ENCODE data around the gene KCNJ10.

Gene KCNJ10

GRCh38 chr1:160097911-160098851, 28.2 kb upstream of the KCNJ10 start, which contains the start of gene IGSF8:
TSS of gene IGSF8 (minus strand) at chr1:160098619. CDS start at chr1:160098472, 147 bp downstream.
- Histone ChIP-seq H3K4me3 (ENCODE audit: low read depth in 1 of 2, low read length in 2 of 2) (peak within 1 kb of the TSS; percentile 77 to 83), H3K36me3 (ENCODE audit: control insufficient read depth in 1 of 2, insufficient read depth in 2 of 2, low read length in 2 of 2) (peaks cover 4 to 6% of the 10 kb centered on the region in 2 donors), H3K27me3 (ENCODE audit: low read depth, low read length) (no peaks in the 10 kb centered on the region), H3K27ac (ENCODE audit: low read length) (peak within 1 kb of the TSS; percentile 96), H3K9me3 (ENCODE audit: control insufficient read depth in 1 of 2, low read length in 2 of 2) (no peaks in the 10 kb centered on the region), H3K4me1 (ENCODE audit: control insufficient read depth in 1 of 2, insufficient read depth in 2 of 2, low read length in 2 of 2) (peaks cover 25 to 47% of the 10 kb centered on the region in 2 donors)

GRCh38 chr1:160097151-160097910, 27.4 kb upstream of the KCNJ10 start:
- peak overlapping the region; percentile 76 to 83 for H3K4me3 ChIP-seq (ENCODE audit: low read depth in 1 of 2, low read length in 2 of 2)
- no peaks in the 10 kb centered on the region for H3K27me3 ChIP-seq (ENCODE audit: low read depth, low read length)
- no peaks in the 10 kb centered on the region for H3K9me3 ChIP-seq (ENCODE audit: control insufficient read depth in 1 of 2, low read length in 2 of 2)
- peaks cover 25 to 39% of the 10 kb centered on the region in 2 donors for H3K4me1 ChIP-seq (ENCODE audit: control insufficient read depth in 1 of 2, insufficient read depth in 2 of 2, low read length in 2 of 2)
- peaks cover 4 to 14% of the 10 kb centered on the region in 2 donors for H3K36me3 ChIP-seq (ENCODE audit: control insufficient read depth in 1 of 2, insufficient read depth in 2 of 2, low read length in 2 of 2)
- H3K27ac ChIP-seq (ENCODE audit: low read length), result no peak overlapping the region

DNA sequence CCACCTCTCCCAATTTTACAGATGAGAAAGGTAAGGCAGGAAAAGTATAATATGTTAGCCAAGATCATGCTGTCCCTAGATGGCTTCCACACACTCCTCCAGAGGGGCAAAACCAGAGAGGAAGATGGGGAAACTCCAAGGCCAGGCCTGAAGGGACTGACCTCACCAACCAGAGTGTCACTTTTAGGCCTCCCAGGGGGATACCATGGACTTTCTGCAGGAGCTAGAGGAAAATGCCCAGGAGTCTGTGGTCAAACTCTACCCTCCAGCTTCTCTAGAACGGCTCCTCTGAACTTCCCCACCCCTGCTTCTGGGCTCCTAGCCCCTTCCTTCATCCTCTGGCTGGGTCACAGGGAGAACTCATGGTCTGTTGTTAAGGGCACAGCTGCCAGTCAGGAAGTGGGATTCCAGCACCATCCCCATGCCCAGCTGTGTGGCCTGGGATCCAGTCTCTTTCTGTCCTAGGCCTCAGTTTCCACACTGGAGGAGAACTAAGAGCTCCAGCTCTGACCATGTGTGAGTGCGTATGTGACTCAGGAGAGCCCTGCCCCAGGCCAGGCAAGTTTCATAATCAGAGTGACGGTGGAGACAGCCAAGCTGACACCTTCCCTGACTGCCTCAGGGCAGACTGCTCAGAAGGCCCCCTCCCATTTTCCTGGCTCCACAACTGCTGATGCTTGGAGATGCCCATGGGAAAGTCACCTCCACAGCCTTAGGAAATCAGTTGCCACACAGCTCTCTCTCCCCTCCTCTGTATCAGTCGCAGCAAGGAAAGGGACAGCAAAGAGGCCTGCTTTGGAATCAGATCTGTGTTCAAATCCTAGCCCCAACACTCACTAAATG, 26.5 kb upstream of the KCNJ10 start:
- Histone ChIP-seq H3K27ac (ENCODE audit: low read length) (no peak overlapping the region), H3K9me3 (ENCODE audit: control insufficient read depth in 1 of 2, low read length in 2 of 2) (no peaks in the 10 kb centered on the region), H3K27me3 (ENCODE audit: low read depth, low read length) (no peaks in the 10 kb centered on the region), H3K4me1 (ENCODE audit: control insufficient read depth in 1 of 2, insufficient read depth in 2 of 2, low read length in 2 of 2) (peaks cover 21 to 32% of the 10 kb centered on the region in 2 donors), H3K4me3 (ENCODE audit: low read depth in 1 of 2, low read length in 2 of 2) (peak overlapping the region in 1 of 2 donors; percentile 83), H3K36me3 (ENCODE audit: control insufficient read depth in 1 of 2, insufficient read depth in 2 of 2, low read length in 2 of 2) (peaks cover 4 to 23% of the 10 kb centered on the region in 2 donors)

DNA sequence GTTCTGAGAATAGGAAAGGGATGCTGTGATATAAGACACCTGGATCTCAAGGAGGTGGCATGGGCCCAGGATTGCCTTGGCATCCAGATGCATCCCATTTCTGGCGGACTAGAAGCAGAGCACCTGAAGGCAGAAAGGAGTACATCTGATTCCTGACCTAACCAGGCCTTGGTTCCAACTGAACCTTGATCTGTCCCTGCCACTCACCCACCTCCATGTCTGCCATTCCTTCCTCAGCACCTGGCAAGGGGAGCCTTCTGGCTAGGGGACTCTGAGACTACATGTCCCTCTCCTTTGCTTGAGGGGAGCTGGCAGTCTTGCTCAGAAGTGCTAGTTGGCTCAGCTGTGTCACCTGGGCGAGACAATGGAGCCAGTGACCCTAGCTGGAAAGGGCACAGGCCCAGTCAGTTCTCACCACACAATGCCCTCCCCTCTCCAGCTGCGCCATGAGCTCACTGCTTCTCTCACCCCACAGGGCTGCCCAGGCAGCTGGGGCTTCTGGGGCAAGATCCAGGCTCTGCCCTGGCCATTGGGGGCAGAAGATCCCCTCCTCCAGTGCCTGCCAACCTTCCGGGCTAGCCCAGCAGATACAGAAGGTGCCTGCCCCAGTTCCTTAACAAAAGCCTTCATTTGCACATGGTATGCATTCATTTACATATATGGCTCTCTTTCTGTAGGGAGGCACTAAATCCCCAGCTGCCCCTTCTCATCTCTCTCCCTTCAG, 25.6 kb upstream of the KCNJ10 start:
- Histone ChIP-seq H3K9me3 (ENCODE audit: control insufficient read depth in 1 of 2, low read length in 2 of 2) (no peaks in the 10 kb centered on the region), H3K36me3 (ENCODE audit: control insufficient read depth in 1 of 2, insufficient read depth in 2 of 2, low read length in 2 of 2) (peaks cover 7 to 31% of the 10 kb centered on the region in 2 donors), H3K27ac (ENCODE audit: low read length) (no peak overlapping the region), H3K4me3 (ENCODE audit: low read depth in 1 of 2, low read length in 2 of 2) (no peak overlapping the region), H3K27me3 (ENCODE audit: low read depth, low read length) (no peaks in the 10 kb centered on the region), H3K4me1 (ENCODE audit: control insufficient read depth in 1 of 2, insufficient read depth in 2 of 2, low read length in 2 of 2) (peaks cover 17 to 26% of the 10 kb centered on the region in 2 donors)

DNA sequence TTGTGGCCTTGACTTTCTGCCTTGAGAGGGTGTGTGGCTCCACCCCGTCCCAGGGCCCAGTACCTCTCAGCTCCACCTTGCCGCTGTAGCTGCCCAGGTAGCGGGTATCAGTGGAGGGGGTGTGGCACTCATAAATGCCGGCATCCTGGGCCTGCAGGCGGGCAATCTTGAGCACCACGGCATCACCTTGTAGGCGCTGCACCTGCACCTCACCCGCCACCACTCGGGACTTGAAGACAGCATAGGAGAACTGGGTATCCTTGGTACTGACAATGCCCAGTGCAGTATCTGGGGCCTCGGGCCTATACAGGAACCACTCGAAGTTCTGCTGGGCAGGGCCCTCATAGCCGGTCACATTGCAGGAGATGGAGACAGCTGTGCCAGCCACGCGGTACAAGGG, 24.8 kb upstream of the KCNJ10 start:
- Histone ChIP-seq H3K27me3 (ENCODE audit: low read depth, low read length) (no peaks in the 10 kb centered on the region), H3K4me3 (ENCODE audit: low read depth in 1 of 2, low read length in 2 of 2) (no peak overlapping the region), H3K9me3 (ENCODE audit: control insufficient read depth in 1 of 2, low read length in 2 of 2) (no peaks in the 10 kb centered on the region), H3K4me1 (ENCODE audit: control insufficient read depth in 1 of 2, insufficient read depth in 2 of 2, low read length in 2 of 2) (peaks cover 17 to 26% of the 10 kb centered on the region in 2 donors), H3K27ac (ENCODE audit: low read length) (no peak overlapping the region), H3K36me3 (ENCODE audit: control insufficient read depth in 1 of 2, insufficient read depth in 2 of 2, low read length in 2 of 2) (peaks cover 9 to 33% of the 10 kb centered on the region in 2 donors)

GRCh38 chr1:160094291-160094625, 24.3 kb upstream of the KCNJ10 start:
- Histone ChIP-seq H3K4me1 (ENCODE audit: control insufficient read depth in 1 of 2, insufficient read depth in 2 of 2, low read length in 2 of 2) (peaks cover 17 to 21% of the 10 kb centered on the region in 2 donors), H3K9me3 (ENCODE audit: control insufficient read depth in 1 of 2, low read length in 2 of 2) (no peaks in the 10 kb centered on the region), H3K27ac (ENCODE audit: low read length) (no peak overlapping the region), H3K36me3 (ENCODE audit: control insufficient read depth in 1 of 2, insufficient read depth in 2 of 2, low read length in 2 of 2) (peaks cover 9 to 37% of the 10 kb centered on the region in 2 donors), H3K4me3 (ENCODE audit: low read depth in 1 of 2, low read length in 2 of 2) (no peak overlapping the region), H3K27me3 (ENCODE audit: low read depth, low read length) (no peaks in the 10 kb centered on the region)

- Histone ChIP-seq H3K27me3 (ENCODE audit: low read depth, low read length) (no peaks in the 10 kb centered on the region), H3K4me3 (ENCODE audit: low read depth in 1 of 2, low read length in 2 of 2) (no peak overlapping the region), H3K36me3 (ENCODE audit: control insufficient read depth in 1 of 2, insufficient read depth in 2 of 2, low read length in 2 of 2) (peaks cover 9 to 37% of the 10 kb centered on the region in 2 donors), H3K27ac (ENCODE audit: low read length) (no peak overlapping the region), H3K9me3 (ENCODE audit: control insufficient read depth in 1 of 2, low read length in 2 of 2) (no peaks in the 10 kb centered on the region), H3K4me1 (ENCODE audit: control insufficient read depth in 1 of 2, insufficient read depth in 2 of 2, low read length in 2 of 2) (peaks cover 17 to 19% of the 10 kb centered on the region in 2 donors)
Observed at GRCh38 chr1:160093624-160094290, 23.8 kb upstream of the KCNJ10 start.

- no peaks in the 10 kb centered on the region for H3K9me3 ChIP-seq (ENCODE audit: control insufficient read depth in 1 of 2, low read length in 2 of 2)
- peaks cover 17 to 19% of the 10 kb centered on the region in 2 donors for H3K4me1 ChIP-seq (ENCODE audit: control insufficient read depth in 1 of 2, insufficient read depth in 2 of 2, low read length in 2 of 2)
- H3K36me3 ChIP-seq (ENCODE audit: control insufficient read depth in 1 of 2, insufficient read depth in 2 of 2, low read length in 2 of 2), result peaks cover 9 to 40% of the 10 kb centered on the region in 2 donors
- H3K27me3 ChIP-seq (ENCODE audit: low read depth, low read length), result no peaks in the 10 kb centered on the region
- no peak overlapping the region for H3K27ac ChIP-seq (ENCODE audit: low read length)
- H3K4me3 ChIP-seq (ENCODE audit: low read depth in 1 of 2, low read length in 2 of 2), result no peak overlapping the region
Observed at GRCh38 chr1:160093069-160093395, 23.1 kb upstream of the KCNJ10 start.

DNA sequence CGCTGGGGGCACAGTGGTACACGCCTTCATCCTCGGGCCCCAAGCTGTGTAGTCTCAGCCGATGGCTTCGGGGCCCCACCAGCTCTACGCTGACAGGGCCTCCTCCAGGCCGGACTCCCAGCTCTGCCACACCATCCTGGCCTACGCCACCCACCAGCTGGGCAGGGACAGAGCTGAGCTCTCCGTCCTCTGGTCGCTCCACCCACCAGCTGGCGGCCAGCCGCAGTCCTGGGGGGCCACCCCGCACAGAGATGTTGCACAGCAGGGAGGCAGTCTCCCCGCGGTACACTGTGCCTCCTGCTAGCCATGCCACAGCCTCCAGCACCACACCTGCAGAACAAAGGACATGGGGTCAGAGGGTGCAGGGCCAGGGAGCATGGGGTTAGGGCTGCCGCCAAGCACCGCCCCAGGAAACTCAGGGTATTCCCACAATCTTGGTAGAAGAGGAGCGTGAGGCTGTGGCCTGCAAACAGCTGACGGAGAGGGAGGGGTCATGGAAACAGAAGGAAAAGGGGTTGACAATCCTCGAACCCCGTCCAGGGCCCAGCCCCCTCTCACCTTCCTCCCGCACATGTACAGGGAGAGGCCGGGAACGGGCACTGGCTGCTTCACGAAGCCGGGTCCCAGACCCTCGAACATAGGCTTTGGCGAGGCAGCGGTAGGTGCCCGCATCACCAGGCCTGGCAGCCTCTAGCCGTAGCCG, 22.6 kb upstream of the KCNJ10 start:
- Histone ChIP-seq H3K27me3 (ENCODE audit: low read depth, low read length) (no peaks in the 10 kb centered on the region), H3K4me3 (ENCODE audit: low read depth in 1 of 2, low read length in 2 of 2) (no peak overlapping the region), H3K36me3 (ENCODE audit: control insufficient read depth in 1 of 2, insufficient read depth in 2 of 2, low read length in 2 of 2) (peaks cover 9 to 40% of the 10 kb centered on the region in 2 donors), H3K4me1 (ENCODE audit: control insufficient read depth in 1 of 2, insufficient read depth in 2 of 2, low read length in 2 of 2) (peaks cover 13 to 14% of the 10 kb centered on the region in 2 donors), H3K9me3 (ENCODE audit: control insufficient read depth in 1 of 2, low read length in 2 of 2) (no peaks in the 10 kb centered on the region), H3K27ac (ENCODE audit: low read length) (no peak overlapping the region)
